Measurements from ENCODE around the gene DPP7. TPM values are rescaled to one million over a fixed set of nuclear protein-coding genes. Genes with fewer than 3 reads are reported as not detected.

Gene DPP7
- total and polyA plus RNA-seq, 2 of the 8 experiments (the other 6 are each of a cell fraction or from before 2014, with no cell fraction given), result 21.2 to 26.8 TPM

GRCh38 chr9:137162505-137163364 is 48.2 kb upstream of the DPP7 start (continued):
- TF ChIP-seq BCL11A (IDR thresholded peaks at IDR 0.05; ENCODE audit: low read depth in 2 of 2, low read length in 2 of 2) (no peak), RNF2 (IDR thresholded peaks at IDR 0.05; ENCODE audit: borderline replicate concordance, low read depth, low read length, missing control alignments, poor library complexity, severe bottlenecking) (no peak), ASH2L (IDR thresholded peaks at IDR 0.05; ENCODE audit: low read length) (peak; percentile 29), CTCF (IDR thresholded peaks at IDR 0.05; ENCODE audit: control extremely low read depth in 1 of 3, insufficient read depth in 1 of 3, low read depth in 1 of 3, low read length in 3 of 3) (peak in 1 of 3 experiments; percentile 3; a peak in 1 of 4 replicates), ATF3 (IDR thresholded peaks at IDR 0.05; ENCODE audit: insufficient read depth, low read depth, low read length) (no peak), SP1 (IDR thresholded peaks at IDR 0.05; ENCODE audit: low read depth, low read length) (no peak), GTF2F1 (IDR thresholded peaks at IDR 0.05; ENCODE audit: borderline replicate concordance, low read depth, low read length) (no peak), KDM4A (IDR thresholded peaks at IDR 0.05; ENCODE audit: low read depth, low read length, severe bottlenecking) (peak; percentile 61), RXRA (IDR thresholded peaks at IDR 0.05; ENCODE audit: insufficient read depth, low read depth, low read length) (no peak), BRCA1 (IDR thresholded peaks at IDR 0.05; ENCODE audit: low read depth, low read length) (no peak), TBP (IDR thresholded peaks at IDR 0.05; ENCODE audit: low read depth, low read length) (no peak), PHF8 (conservative IDR thresholded peaks at IDR 0.05; ENCODE audit: low read depth, low read length) (no peak), CBX8 (IDR thresholded peaks at IDR 0.05; ENCODE audit: borderline replicate concordance, low read depth, low read length) (no peak), SIX5 (IDR thresholded peaks at IDR 0.05; ENCODE audit: low read depth, low read length) (no peak), SIRT6 (IDR thresholded peaks at IDR 0.05; ENCODE audit: low read length) (no peak), RAD21 (IDR thresholded peaks at IDR 0.05 in 1 of 2, conservative IDR thresholded peaks at IDR 0.05 in 1 of 2; ENCODE audit: low read depth in 2 of 2, low read length in 2 of 2) (no peak; a peak in 1 of 4 replicates), GABPA (IDR thresholded peaks at IDR 0.05; ENCODE audit: borderline replicate concordance, insufficient read depth, low read length) (0 out of 2 replicates have a peak, but pooled peaks have one; percentile 18), NRF1 (IDR thresholded peaks at IDR 0.05; ENCODE audit: low read depth, low read length) (peak; percentile 59), SUZ12 (IDR thresholded peaks at IDR 0.05; ENCODE audit: low read length) (peak; percentile 72), TCF12 (IDR thresholded peaks at IDR 0.05; ENCODE audit: low read depth, low read length) (no peak)
